ENCODE data around the gene F2R. TPM values are rescaled to one million over a fixed set of nuclear protein-coding genes. Genes with fewer than 3 reads are reported as not detected.

Gene F2R
- total and polyA plus RNA-seq, 2 experiments from 2014 or later, result 15.0 to 26.0 TPM

DNA sequence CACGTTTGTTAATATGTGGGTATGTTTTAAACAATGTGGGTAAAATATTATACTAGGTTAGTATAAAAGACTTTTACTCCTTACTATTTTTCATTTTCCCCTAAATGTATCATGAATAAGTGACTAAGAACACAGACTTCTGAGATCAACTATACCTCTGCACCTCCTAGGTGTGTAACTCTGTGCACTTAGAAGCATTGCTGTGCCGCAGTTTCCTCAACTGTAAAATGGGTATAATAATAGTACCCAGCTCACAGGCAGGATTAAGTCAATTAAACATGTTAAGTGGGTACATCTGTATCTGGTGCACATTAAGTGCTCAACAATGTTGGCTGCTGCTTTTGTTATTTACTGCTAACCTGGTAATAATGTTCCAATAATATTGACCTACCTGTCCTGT, 21.6 kb upstream of the F2R start (continued):
- TF ChIP-seq POLR2AphosphoS5 (IDR thresholded peaks at IDR 0.05; ENCODE audit: low read depth) (no peak), NANOG (IDR thresholded peaks at IDR 0.05; ENCODE audit: borderline replicate concordance) (no peak), EZH2 (IDR thresholded peaks at IDR 0.05; ENCODE audit: low read depth, unreplicated experiment) (no peak)
- TF ChIP-seq, protein P1, sequence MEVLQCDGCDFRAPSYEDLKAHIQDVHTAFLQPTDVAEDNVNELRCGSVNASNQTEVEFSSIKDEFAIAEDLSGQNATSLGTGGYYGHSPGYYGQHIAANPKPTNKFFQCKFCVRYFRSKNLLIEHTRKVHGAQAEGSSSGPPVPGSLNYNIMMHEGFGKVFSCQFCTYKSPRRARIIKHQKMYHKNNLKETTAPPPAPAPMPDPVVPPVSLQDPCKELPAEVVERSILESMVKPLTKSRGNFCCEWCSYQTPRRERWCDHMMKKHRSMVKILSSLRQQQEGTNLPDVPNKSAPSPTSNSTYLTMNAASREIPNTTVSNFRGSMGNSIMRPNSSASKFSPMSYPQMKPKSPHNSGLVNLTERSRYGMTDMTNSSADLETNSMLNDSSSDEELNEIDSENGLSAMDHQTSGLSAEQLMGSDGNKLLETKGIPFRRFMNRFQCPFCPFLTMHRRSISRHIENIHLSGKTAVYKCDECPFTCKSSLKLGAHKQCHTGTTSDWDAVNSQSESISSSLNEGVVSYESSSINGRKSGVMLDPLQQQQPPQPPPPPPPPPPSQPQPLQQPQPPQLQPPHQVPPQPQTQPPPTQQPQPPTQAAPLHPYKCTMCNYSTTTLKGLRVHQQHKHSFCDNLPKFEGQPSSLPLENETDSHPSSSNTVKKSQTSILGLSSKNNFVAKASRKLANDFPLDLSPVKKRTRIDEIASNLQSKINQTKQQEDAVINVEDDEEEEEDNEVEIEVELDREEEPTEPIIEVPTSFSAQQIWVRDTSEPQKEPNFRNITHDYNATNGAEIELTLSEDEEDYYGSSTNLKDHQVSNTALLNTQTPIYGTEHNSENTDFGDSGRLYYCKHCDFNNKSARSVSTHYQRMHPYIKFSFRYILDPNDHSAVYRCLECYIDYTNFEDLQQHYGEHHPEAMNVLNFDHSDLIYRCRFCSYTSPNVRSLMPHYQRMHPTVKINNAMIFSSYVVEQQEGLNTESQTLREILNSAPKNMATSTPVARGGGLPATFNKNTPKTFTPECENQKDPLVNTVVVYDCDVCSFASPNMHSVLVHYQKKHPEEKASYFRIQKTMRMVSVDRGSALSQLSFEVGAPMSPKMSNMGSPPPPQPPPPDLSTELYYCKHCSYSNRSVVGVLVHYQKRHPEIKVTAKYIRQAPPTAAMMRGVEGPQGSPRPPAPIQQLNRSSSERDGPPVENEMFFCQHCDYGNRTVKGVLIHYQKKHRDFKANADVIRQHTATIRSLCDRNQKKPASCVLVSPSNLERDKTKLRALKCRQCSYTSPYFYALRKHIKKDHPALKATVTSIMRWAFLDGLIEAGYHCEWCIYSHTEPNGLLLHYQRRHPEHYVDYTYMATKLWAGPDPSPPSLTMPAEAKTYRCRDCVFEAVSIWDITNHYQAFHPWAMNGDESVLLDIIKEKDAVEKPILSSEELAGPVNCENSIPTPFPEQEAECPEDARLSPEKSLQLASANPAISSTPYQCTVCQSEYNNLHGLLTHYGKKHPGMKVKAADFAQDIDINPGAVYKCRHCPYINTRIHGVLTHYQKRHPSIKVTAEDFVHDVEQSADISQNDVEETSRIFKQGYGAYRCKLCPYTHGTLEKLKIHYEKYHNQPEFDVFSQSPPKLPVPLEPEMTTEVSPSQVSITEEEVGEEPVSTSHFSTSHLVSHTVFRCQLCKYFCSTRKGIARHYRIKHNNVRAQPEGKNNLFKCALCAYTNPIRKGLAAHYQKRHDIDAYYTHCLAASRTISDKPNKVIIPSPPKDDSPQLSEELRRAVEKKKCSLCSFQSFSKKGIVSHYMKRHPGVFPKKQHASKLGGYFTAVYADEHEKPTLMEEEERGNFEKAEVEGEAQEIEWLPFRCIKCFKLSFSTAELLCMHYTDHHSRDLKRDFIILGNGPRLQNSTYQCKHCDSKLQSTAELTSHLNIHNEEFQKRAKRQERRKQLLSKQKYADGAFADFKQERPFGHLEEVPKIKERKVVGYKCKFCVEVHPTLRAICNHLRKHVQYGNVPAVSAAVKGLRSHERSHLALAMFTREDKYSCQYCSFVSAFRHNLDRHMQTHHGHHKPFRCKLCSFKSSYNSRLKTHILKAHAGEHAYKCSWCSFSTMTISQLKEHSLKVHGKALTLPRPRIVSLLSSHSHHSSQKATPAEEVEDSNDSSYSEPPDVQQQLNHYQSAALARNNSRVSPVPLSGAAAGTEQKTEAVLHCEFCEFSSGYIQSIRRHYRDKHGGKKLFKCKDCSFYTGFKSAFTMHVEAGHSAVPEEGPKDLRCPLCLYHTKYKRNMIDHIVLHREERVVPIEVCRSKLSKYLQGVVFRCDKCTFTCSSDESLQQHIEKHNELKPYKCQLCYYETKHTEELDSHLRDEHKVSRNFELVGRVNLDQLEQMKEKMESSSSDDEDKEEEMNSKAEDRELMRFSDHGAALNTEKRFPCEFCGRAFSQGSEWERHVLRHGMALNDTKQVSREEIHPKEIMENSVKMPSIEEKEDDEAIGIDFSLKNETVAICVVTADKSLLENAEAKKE (CRISPR knock-in tag; IDR thresholded peaks at IDR 0.05), result no peak

DNA sequence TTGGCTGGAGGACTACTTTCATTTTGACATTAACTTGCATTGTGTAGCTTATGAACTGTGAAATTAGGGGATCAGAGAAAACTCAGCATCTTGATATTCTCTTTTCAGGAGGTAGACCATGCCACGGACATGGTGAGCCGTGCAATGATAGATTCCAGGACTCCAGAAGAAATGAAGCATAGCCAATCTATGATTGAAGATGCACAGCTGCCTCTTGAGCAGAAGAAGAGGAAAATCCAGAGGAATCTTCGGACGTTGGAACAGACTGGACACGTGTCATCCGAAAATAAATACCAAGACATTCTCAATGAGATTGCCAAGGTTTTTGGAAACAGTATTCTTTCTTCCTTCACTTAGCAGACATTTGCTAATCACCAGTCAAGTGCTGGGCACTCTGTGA, 20.6 kb upstream of the F2R start:
- H3F3A ChIP-seq (replicated peaks; ENCODE audit: low read depth), result no peaks in the 10 kb centered on the region
- H3K4me3 ChIP-seq, result no peak overlapping the region
- Mint-ChIP-seq H3K9me3 (no peaks in the 10 kb centered on the region), H3K4me1 (no peaks in the 10 kb centered on the region), H3K27me3 (ENCODE audit: insufficient read depth, low read depth, poor library complexity) (no peaks in the 10 kb centered on the region), H3K27ac (no peak overlapping the region), H3K36me3 (ENCODE audit: low read depth) (peaks cover 8% of the 10 kb centered on the region; the same call in 2 of the 3 replicates), H3K4me3 (no peak overlapping the region)
- H3K9me2 ChIP-seq (ENCODE audit: insufficient read depth), result no peaks in the 10 kb centered on the region
- no peaks in the 10 kb centered on the region for H3K79me2 ChIP-seq (replicated peaks; ENCODE audit: insufficient read depth)
- TF ChIP-seq ZNF331 (CRISPR knock-in tag; IDR thresholded peaks at IDR 0.05; ENCODE audit: low read depth) (no peak), EZH2 (IDR thresholded peaks at IDR 0.05; ENCODE audit: low read depth, unreplicated experiment) (no peak), POLR2AphosphoS5 (IDR thresholded peaks at IDR 0.05; ENCODE audit: low read depth) (no peak), CREB1 (CRISPR knock-in tag; IDR thresholded peaks at IDR 0.05; ENCODE audit: low read depth) (no peak), EZH2phosphoT487 (IDR thresholded peaks at IDR 0.05; ENCODE audit: unreplicated experiment) (no peak), REST (IDR thresholded peaks at IDR 0.05; ENCODE audit: unreplicated experiment) (no peak), JUNB (IDR thresholded peaks at IDR 0.05; ENCODE audit: unreplicated experiment) (no peak), NANOG (IDR thresholded peaks at IDR 0.05; ENCODE audit: borderline replicate concordance) (no peak), STAT1 (IDR thresholded peaks at IDR 0.05; ENCODE audit: unreplicated experiment) (no peak)
- no peaks in the 10 kb centered on the region for H3K36me3 ChIP-seq (ENCODE audit: insufficient read depth)
- no peaks in the 10 kb centered on the region for H3K27me3 ChIP-seq (ENCODE audit: insufficient read depth)
- DNase-seq (ENCODE audit: low spot score) (no peak), ATAC-seq (no peak)
- no peak overlapping the region for H3K4me2 ChIP-seq
- no peaks in the 10 kb centered on the region for H3K4me1 ChIP-seq (ENCODE audit: insufficient read depth)
- no peaks in the 10 kb centered on the region; the same call in none of the 2 replicates for H4K20me1 ChIP-seq (replicated peaks; ENCODE audit: insufficient read depth)
- H3K27ac ChIP-seq (ENCODE audit: low read depth), result no peak overlapping the region
- no peak overlapping the region for H2AFZ ChIP-seq
